CD4-positive, alpha-beta T cell (primary cell): Measurements from ENCODE around the gene DCP2. TPM values are rescaled to one million over a fixed set of nuclear protein-coding genes. Genes with fewer than 3 reads are reported as not detected.

Experiments used
- ATAC-seq: fragments of 200-7000 bp; cut with Tn5 transposase; one replicate; pipeline ENCODE4 v1.10.0; 2022; ENCODE audit warnings: mild to moderate bottlenecking; ENCODE audit not compliant: poor library complexity
- CTCF ChIA-PET: fragments of 350-600 bp; sonication (Branson Sonifier 250); formaldehyde crosslinking; loops from one replicate; lab custom pipeline; 2021; ENCODE audit warnings: antibody characterized with exemption, inconsistent platforms; lab: Charles Lee
- POLR2A ChIA-PET: fragments of 350-600 bp; sonication (Branson Sonifier 250); formaldehyde crosslinking; loops from one replicate; lab custom pipeline; 2021; ENCODE audit warnings: antibody characterized with exemption, inconsistent platforms; lab: Charles Lee
- DNase-seq, 14 experiments: peaks; one replicate each; pipeline ENCODE4 v3.0.0-alpha.2; 2013 to 2020; ENCODE audit warnings: mixed read lengths in 2 of 14
- H3K27ac ChIP-seq, 2 donors: one replicate each; pipeline versions ENCODE4 v1.5.1 to v1.7.0; 2013; ENCODE audit warnings: low read length in 2 of 2, low read depth in 1 of 2, mild to moderate bottlenecking in 1 of 2
- H3K27me3 ChIP-seq, 2 experiments: 1 replicate in 1 of 2; 2 replicates in 1 of 2; pipeline versions ENCODE4 v1.6.1 to v1.7.0; 2013; ENCODE audit warnings: low read length in 2 of 2, control low read depth in 1 of 2, mild to moderate bottlenecking in 1 of 2, moderate library complexity in 1 of 2; ENCODE audit not compliant: insufficient read depth in 2 of 2, control insufficient read depth in 1 of 2
- H3K36me3 ChIP-seq: one replicate; pipeline ENCODE4 v1.6.1; 2013; ENCODE audit warnings: low read length, control low read depth; ENCODE audit not compliant: insufficient read depth
- H3K4me1 ChIP-seq: one replicate; pipeline ENCODE4 v1.6.1; 2013; ENCODE audit warnings: low read length, control low read depth; ENCODE audit not compliant: insufficient read depth
- H3K4me3 ChIP-seq: one replicate; pipeline ENCODE4 v1.5.1; 2013; ENCODE audit warnings: mild to moderate bottlenecking, low read length, moderate library complexity
- H3K9me3 ChIP-seq, 2 experiments: 1 replicate in 1 of 2; 2 replicates in 1 of 2; pipeline versions ENCODE4 v1.6.1 to v1.7.0; 2013; ENCODE audit warnings: low read length in 2 of 2, mild to moderate bottlenecking in 2 of 2, control low read depth in 1 of 2, moderate library complexity in 1 of 2; ENCODE audit not compliant: control insufficient read depth in 1 of 2, insufficient read depth in 1 of 2
- H3K27ac Mint-ChIP-seq: one replicate; pipeline ENCODE4 v1.8.0; 2020; ENCODE audit warnings: mixed read lengths
- H3K27me3 Mint-ChIP-seq: one replicate; pipeline ENCODE4 v1.8.0; 2021; ENCODE audit warnings: mixed read lengths
- H3K36me3 Mint-ChIP-seq: one replicate; pipeline ENCODE4 v1.8.0; 2021; ENCODE audit warnings: low read depth, mixed read lengths
- H3K4me1 Mint-ChIP-seq: one replicate; pipeline ENCODE4 v1.8.0; 2021; ENCODE audit warnings: low read depth, mixed read lengths
- H3K4me3 Mint-ChIP-seq: one replicate; pipeline ENCODE4 v1.8.0; 2020; ENCODE audit warnings: mild to moderate bottlenecking, mixed read lengths
- H3K9me3 Mint-ChIP-seq: one replicate; pipeline ENCODE4 v1.8.0; 2020; ENCODE audit warnings: mixed read lengths
- CTCF ChIP-seq: fragments of 200-600 bp; IDR thresholded peaks from one replicate; pipeline ENCODE4 v1.8.0; 2022; ENCODE audit warnings: antibody characterized with exemption, mild to moderate bottlenecking
- intact Hi-C, 2 experiments: fragments of 100-400 bp; cut with DNase I in 1 of 2; cut with micrococcal nuclease in 1 of 2; formaldehyde crosslinking; loops; one replicate each; pipeline versions ENCODE4 v1.15.1 to v1.9.0; 2023 to 2025; cut with DNase I, micrococcal nuclease
- total RNA-seq, 174 experiments: library from RNA in 2 of 174; stranded (reverse) in 2 of 174; gene quantifications; one replicate each; pipeline ENCODE4 v1.2.3 and lab custom pipeline; 2021 to 2026

The DCP2 gene
- total RNA-seq, 2 experiments from 2014 or later, result 86.3 to 87.1 TPM

- ATAC-seq (no peak), DNase-seq (no peak)
- Mint-ChIP-seq H3K36me3 (no peaks in the 10 kb centered on the region), H3K9me3 (no peaks in the 10 kb centered on the region), H3K4me3 (no peak overlapping the region), H3K27ac (no peak overlapping the region), H3K4me1 (peaks cover 48% of the 10 kb centered on the region), H3K27me3 (no peaks in the 10 kb centered on the region)
- intact Hi-C loops, result loop anchor here in 1 of 2 experiments (5.0 kb wide), 1 partner anchor 42 kb away; no protein-coding TSS in a partner anchor
- TF ChIP-seq CTCF, result no peak
- Histone ChIP-seq H3K4me3 (no peak overlapping the region), H3K9me3 (peaks cover 0 to 3% of the 10 kb centered on the region in 2 experiments), H3K27ac (no peak overlapping the region), H3K27me3 (no peaks in the 10 kb centered on the region), H3K4me1 (peaks cover 46% of the 10 kb centered on the region), H3K36me3 (no peaks in the 10 kb centered on the region)
- CTCF ChIA-PET, result no interaction called here
- POLR2A ChIA-PET, result interaction anchor here (1.1 kb wide), 1 partner anchor 9 kb away, joined by 3 read pairs; no protein-coding TSS in a partner anchor
Observed at GRCh38 chr5:113063927-113064326, 87.3 kb downstream of the DCP2 start.

GRCh38 chr5:113064806-113065205 is 88.2 kb downstream of the DCP2 start:
- Histone ChIP-seq H3K9me3 (peaks cover 0 to 3% of the 10 kb centered on the region in 2 experiments), H3K36me3 (no peaks in the 10 kb centered on the region), H3K4me3 (no peak overlapping the region), H3K4me1 (peaks cover 38% of the 10 kb centered on the region), H3K27ac (no peak overlapping the region), H3K27me3 (no peaks in the 10 kb centered on the region)
- DNase-seq (no peak), ATAC-seq (no peak)
- H3K4me3 Mint-ChIP-seq, result no peak overlapping the region
- H3K36me3 Mint-ChIP-seq, result no peaks in the 10 kb centered on the region
- TF ChIP-seq CTCF, result no peak
- no peak overlapping the region for H3K27ac Mint-ChIP-seq
- no peaks in the 10 kb centered on the region for H3K27me3 Mint-ChIP-seq
- ChIA-PET CTCF (no interaction called here), POLR2A (no interaction called here)
- intact Hi-C loops, result loop anchor here in 1 of 2 experiments (5.0 kb wide), 1 partner anchor 43 kb away; no protein-coding TSS in a partner anchor
- peaks cover 40% of the 10 kb centered on the region for H3K4me1 Mint-ChIP-seq
- H3K9me3 Mint-ChIP-seq, result no peaks in the 10 kb centered on the region

GRCh38 chr5:113065626-113066025 is 89.0 kb downstream of the DCP2 start:
- H3K36me3 Mint-ChIP-seq, result no peaks in the 10 kb centered on the region
- no peaks in the 10 kb centered on the region for H3K9me3 Mint-ChIP-seq
- no peak overlapping the region for H3K27ac ChIP-seq
- ChIA-PET POLR2A (no interaction called here), CTCF (no interaction called here)
- no peak for DNase-seq
- intact Hi-C loops, result no loop called here
- no peak for TF ChIP-seq CTCF
- no peaks in the 10 kb centered on the region for H3K27me3 ChIP-seq
- peaks cover 38% of the 10 kb centered on the region for H3K4me1 ChIP-seq
- H3K36me3 ChIP-seq, result no peaks in the 10 kb centered on the region
- H3K27ac Mint-ChIP-seq, result no peak overlapping the region
- no peaks in the 10 kb centered on the region for H3K27me3 Mint-ChIP-seq
- peaks cover 35% of the 10 kb centered on the region for H3K4me1 Mint-ChIP-seq
- no peak overlapping the region for H3K4me3 Mint-ChIP-seq
- no peak for ATAC-seq
- no peak overlapping the region for H3K4me3 ChIP-seq
- H3K9me3 ChIP-seq, result peaks cover 0 to 3% of the 10 kb centered on the region in 2 experiments
